AG20443 (cell line): ENCODE results near the gene SPRY2.

Source experiments
- DNase-seq: peaks from one replicate; pipeline ENCODE4 v3.0.0; 2012; ENCODE audit warnings: low spot score, mixed read lengths

The SPRY2 gene

GRCh38 chr13:80313668-80314256, 27.2 kb downstream of the SPRY2 start:
- no peak for DNase-seq

DNA sequence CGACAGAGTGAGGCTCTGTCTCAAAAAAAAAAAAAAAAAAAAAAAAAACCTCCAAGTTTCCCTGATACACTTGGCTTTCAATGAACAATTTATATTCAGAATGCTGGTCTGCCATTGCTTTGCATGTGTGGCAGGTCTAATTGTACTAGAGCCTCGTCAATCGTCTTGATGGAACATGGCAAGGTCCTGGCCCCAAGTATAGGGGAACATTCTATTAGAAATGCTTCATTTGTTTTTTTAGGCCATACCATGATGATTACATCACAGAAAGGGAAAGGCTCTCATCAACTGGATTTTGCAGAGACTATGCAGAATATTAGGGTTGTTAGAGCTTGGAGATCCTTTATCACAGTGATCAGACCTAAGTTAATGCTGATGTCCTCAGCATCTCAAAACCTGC, 28.0 kb downstream of the SPRY2 start:
- DNase-seq, result no peak

DNA sequence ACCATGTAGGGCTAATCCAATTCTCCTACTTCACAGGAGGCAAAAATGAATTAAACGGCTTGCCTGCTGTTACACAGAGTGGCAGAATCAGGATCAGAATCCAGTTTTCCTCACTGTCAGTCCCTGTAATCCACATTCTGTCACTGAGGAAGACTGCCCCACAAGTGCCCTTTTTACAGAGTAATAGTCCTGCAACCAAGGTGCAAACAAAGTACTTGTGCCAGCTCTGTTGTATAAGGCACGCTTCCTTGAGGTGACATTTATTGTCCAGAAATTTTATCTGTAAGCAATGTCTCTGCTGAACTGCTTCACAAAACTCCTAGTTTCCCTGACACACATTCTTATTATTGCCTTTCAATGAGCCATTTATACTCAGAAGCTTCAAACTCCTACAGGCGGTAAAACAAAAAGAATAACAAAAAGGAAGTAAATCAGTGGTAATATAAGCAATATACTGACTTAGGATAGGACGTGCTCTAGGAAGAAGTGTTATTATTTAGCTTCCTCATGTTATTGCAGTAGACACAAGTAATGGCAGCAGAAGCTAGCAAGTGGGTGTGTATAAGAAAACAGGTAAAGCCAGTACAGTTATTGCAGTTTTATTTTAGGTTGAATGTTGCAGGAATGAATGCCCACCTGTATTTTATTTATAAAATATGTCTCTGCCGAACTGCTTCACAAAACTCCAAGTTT, 28.8 kb downstream of the SPRY2 start:
- DNase-seq, result no peak

DNA sequence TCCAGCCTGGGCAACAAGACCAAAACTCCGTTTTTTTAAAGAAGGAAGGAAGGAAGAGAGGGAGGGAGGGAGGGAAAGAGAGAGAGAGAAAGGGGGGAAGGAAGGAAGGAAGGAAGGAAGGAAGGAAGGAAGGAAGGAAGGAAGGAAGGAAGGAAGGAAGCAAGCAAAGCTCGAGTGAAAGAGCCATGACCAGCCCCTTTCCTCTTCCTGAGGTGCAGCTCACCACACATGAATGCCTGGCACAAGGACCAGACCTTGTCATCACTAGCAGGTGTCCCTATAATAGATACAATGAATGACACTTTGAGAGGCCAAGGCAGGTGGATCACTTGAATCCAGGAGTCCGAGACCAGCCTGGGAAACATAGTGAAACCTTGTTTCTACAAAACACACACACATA, 31.0 kb downstream of the SPRY2 start:
- no peak for DNase-seq

GRCh38 chr13:80307401-80307987, 33.4 kb downstream of the SPRY2 start:
- no peak for DNase-seq

DNA sequence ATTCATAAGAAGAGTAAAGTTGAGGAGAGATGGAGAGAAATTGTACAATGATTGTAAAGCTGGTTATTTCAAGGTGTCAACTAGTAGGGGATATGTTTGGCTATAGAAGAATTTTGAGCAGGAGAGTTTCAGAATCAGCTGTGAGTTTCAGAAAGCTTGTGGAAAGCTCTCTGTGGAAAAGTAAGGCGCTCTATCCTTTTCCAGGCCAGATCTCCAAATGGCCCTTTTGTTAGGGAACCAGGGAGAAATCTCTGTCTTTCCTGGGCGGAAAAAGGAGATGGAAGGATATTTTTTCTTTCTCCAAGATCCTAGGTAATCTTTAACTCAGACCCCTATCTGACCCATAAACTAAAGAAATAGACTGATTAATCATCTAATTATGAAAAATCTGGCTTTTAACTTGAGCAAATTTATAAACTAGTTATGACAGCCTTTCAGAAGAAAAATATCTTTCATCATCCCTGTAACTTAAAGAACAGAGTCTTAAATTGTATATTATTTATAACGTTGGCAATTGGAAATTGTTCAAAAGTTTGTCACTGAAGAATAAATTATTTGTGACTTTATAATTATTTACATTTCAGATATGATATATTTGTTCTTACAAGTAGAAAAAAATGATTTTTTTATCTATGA, 34.5 kb downstream of the SPRY2 start:
- no peak for DNase-seq

DNA sequence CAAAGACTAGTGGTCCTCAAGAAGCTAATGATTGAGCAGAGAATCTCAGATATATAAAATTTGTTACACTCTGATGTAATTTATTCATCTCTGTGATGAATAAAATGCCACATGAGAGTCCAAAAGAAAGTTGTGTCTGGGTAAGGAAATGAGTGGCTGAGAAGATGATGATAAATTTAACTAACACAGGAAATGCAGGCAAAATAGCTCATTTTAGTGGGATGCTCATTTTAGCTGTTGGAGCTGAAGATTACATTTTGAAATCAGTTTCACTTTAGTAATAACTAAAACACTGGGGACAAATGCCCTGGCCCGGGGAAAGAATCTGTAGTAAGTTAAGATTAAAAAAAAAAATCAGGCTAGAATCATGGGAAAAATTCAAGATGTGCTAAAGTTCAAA, 35.2 kb downstream of the SPRY2 start:
- peak; percentile 13 for DNase-seq

- DNase-seq, result no peak
These were observed 37.6 kb downstream of the SPRY2 start for GRCh38 chr13:80303225-80303811.

- no peak for DNase-seq
These were observed 41.9 kb downstream of the SPRY2 start for GRCh38 chr13:80299046-80299445.

DNA sequence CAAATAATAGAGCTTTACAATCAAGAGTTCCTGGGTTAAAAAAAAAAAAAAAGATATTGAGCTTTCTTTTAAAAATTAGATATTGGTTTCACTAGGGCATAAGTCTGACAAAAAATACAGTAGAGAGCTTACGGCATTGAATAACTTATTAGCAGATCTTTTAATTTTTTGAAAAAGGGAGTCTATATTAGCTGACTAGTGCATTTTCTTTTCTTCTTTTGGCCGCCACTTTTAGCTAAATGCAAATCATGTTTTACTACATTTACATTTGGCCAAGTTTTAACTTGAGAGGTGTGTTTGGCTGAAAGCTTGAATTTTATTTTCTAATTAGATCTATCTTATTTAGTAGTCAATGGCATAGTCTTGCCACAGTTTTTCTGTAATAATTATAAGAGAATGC, 43.4 kb downstream of the SPRY2 start:
- DNase-seq, result no peak

DNA sequence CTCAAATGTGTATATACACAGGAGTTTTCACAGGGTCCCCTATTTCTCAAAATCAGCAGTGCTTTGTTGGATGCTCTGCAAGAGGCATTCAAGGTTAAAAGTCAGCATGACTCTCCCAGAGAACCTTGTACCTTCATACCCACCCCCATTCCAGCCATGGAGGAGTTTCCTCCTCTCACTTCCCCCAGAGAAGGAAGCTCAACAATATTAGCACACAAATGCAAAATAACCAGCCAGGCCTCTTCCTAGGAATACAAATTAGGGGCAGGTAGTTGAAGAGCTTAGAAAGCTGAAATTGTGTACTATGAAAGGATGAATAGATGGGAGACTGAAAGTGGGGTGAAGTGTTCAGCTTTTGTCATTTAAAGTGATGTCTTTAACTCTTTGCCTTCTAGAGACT, 43.8 kb downstream of the SPRY2 start:
- DNase-seq, result no peak

GRCh38 chr13:80296638-80297037, 44.3 kb downstream of the SPRY2 start:
- no peak for DNase-seq

DNA sequence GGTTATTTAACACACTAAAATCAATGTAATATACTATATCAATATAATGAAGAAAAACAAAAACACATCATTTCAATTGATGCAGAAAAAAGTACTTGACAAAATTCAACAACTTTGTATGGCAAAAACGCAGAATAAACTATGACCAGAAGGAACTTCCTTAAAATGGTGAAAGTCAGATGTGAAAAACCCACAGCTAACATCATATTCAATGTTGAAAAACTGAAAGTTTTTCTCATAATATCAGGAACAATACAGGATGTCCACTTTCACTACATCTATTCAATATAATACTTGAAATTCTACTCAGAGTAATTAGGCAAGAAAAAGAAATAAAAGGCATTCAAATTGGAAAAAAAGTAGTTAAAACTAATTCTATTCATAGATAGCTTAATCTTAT, 50.3 kb downstream of the SPRY2 start:
- no peak for DNase-seq
